Large intestine (tissue), 12 donors: Measurements from ENCODE around the gene CCDC102A. TPM values are rescaled to one million over a fixed set of nuclear protein-coding genes. Genes with fewer than 3 reads are reported as not detected.

Source experiments
- DNase-seq, 2 donors: peaks; one replicate each; pipeline versions ENCODE4 v3.0.0 to v3.0.0-alpha.2; 2013
- H3K27ac ChIP-seq: one replicate; pipeline ENCODE4 v1.5.1; 2013; ENCODE audit warnings: low read length
- H3K27me3 ChIP-seq: 2 replicates; pipeline ENCODE4 v1.6.1; 2013; ENCODE audit warnings: low read length; ENCODE audit not compliant: control insufficient read depth, insufficient read depth
- H3K36me3 ChIP-seq: 2 replicates; pipeline ENCODE4 v1.6.1; 2013; ENCODE audit warnings: low read length; ENCODE audit not compliant: control insufficient read depth, insufficient read depth
- H3K4me1 ChIP-seq: one replicate; pipeline ENCODE4 v1.6.1; 2013; ENCODE audit warnings: low read length; ENCODE audit not compliant: control insufficient read depth, insufficient read depth
- H3K4me3 ChIP-seq: one replicate; pipeline ENCODE4 v1.5.1; 2013; ENCODE audit warnings: low read length
- H3K9me3 ChIP-seq: one replicate; pipeline ENCODE4 v1.6.1; 2013; ENCODE audit warnings: mild to moderate bottlenecking, low read depth, low read length, moderate library complexity; ENCODE audit not compliant: control insufficient read depth
- WGBS: methylation state at CpG from one replicate; pipeline ENCODE4 v1.1.5; 2013; ENCODE audit warnings: low lambda C conversion rate; ENCODE audit not compliant: insufficient coverage; 5-methylcytosine and 5-hydroxymethylcytosine counted together
- long read RNA-seq, 11 donors: transcript quantifications; one replicate each; lab custom pipeline, GENCODE V29; 2026
- polyA plus RNA-seq: library from polyadenylated mRNA; unstranded; fragments of 120-200 nt; gene quantifications from one replicate; pipeline ENCODE4 v1.2.1, GENCODE V29; 2013

The CCDC102A gene
- 5.6 TPM for polyA plus RNA-seq
- long read RNA-seq, donor 1, partial matches to known transcripts: 0 of 2 reads
- long read RNA-seq, donor 1, other reads (novel, unspliced or antisense): 0 of 2 reads
- long read RNA-seq, donor 2, partial matches to known transcripts: 0 of 1 reads
- long read RNA-seq, donor 2, other reads (novel, unspliced or antisense): 0 of 1 reads
- long read RNA-seq, donor 3: 0 reads
- long read RNA-seq, donor 4: 0 reads
- long read RNA-seq, donor 5, partial matches to known transcripts: 0 of 3 reads
- long read RNA-seq, donor 5, other reads (novel, unspliced or antisense): 0 of 3 reads
- long read RNA-seq, donor 6, partial matches to known transcripts: 0 of 6 reads
- long read RNA-seq, donor 6, other reads (novel, unspliced or antisense): 0 of 6 reads
- long read RNA-seq, donor 7, partial matches to known transcripts: 0 of 1 reads
- long read RNA-seq, donor 7, other reads (novel, unspliced or antisense): 0 of 1 reads
- long read RNA-seq, donor 8, partial matches to known transcripts: 0 of 3 reads
- long read RNA-seq, donor 8, other reads (novel, unspliced or antisense): 0 of 3 reads
- long read RNA-seq, donor 9: 0 reads
- long read RNA-seq, donor 10, partial matches to known transcripts: 0 of 1 reads
- long read RNA-seq, donor 10, other reads (novel, unspliced or antisense): 0 of 1 reads
- long read RNA-seq, donor 11, partial matches to known transcripts: 0 of 3 reads
- long read RNA-seq, donor 11, other reads (novel, unspliced or antisense): 0 of 3 reads

DNA sequence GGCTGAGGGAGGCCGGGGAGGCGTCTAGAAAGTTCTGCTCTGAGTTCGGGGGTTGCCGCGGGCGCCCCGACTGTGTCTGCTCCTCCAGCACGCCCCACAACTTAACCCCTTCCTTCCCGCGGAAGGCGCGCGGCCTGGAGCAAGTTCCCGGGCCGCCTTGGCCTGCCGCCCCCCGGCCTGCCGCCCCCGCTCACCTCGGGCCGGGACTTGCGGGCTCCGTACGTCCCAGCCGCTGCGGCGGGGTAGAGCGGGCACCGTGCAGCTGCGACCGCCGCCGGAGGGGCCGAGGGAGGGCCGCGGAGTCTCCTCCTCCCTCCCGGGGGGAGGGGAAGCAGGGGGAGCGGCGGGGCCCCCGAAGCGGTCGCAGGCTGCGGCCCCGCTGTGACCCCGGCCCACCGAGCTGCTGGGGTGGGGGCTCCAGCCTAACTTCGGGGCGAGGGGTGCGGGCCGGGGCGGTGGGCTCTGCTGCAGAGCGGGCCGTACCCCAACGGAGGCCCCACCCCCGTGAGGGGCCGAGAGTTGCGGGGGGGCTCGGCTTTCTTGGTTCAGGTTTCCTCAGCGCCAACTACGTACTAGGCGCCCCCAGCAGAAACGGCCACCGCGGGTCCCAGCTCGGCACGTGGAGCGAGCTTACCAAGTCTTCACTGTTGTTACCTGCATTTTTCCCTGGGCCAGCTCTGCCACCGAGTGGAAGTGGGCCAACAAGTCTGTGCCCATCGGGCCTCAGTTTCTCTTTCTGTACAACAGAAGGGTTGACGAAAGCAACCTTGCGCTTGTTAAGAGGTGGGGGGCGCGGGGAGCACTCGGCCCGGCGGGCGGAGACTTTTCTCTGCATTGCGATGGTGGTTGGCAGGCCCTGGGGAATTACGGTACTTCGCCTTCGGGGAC is at the start of gene CCDC102A:
Gene CCDC102A (minus strand): TSS at position 266 of the 888 bp plus-strand sequence. CDS start 7,394 bp downstream, outside the sequence.
- Histone ChIP-seq H3K27ac (peak within 1 kb of the TSS; percentile 15), H3K4me3 (peak within 1 kb of the TSS; percentile 69), H3K27me3 (no peaks in the 10 kb centered on the region), H3K9me3 (no peaks in the 10 kb centered on the region), H3K4me1 (no peaks in the 10 kb centered on the region), H3K36me3 (peaks cover 2% of the 10 kb centered on the region)
- no CpG with 5 or more reads among the region's 81 CpGs for WGBS
- peak in 1 of 2 donors; percentile 70 for DNase-seq

DNA sequence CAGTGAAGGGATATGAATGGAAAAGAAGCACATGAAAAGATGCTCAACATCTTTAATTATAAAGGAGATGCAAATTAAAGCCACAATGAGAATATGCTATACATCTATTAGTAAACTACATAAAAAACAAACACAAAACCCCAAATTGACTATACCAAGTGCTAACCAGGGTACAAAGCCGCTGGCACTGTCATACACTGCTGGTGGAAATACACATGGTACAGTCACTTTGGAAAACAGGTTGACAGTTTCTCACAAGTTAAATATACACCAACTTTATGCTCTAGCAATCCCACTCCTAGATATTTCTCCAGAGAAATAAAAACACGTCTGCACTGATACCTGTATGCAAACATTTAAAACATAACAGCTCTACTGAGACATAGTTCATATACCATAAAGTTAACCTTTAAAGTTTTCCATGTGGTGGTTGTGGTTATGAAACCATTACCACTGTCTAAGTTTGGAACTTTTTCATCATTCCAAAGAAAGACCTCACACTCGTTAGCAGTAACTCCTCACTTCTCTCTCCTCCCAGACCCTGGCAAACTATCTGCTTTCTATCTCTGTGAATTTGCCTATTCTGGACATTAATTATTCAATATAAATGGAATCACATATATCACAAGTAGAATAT is 48.8 kb upstream of the CCDC102A start:
- no peak overlapping the region for H3K4me3 ChIP-seq
- H3K9me3 ChIP-seq: no peaks in the 10 kb centered on the region
- no peak for DNase-seq
- WGBS: 33% methylated on average over 1 of the region's 3 CpGs
- H3K27ac ChIP-seq: no peak overlapping the region
- H3K27me3 ChIP-seq: no peaks in the 10 kb centered on the region
- no peaks in the 10 kb centered on the region for H3K36me3 ChIP-seq
- H3K4me1 ChIP-seq: no peaks in the 10 kb centered on the region

DNA sequence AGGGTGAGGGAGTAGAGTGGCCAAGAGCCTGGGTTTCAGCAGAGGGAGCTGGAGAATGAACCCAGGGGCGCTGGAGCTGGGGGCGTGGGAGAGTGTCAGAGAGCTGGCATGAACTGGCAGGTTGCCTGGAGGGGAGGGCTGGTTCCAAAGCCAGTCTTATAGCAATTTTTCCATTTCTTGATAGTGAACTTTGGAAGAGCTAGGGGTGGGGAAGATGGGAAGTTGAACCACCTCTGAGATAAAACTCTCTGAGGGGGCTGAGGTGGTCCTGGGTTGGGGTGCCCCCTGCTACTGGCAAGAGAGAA is 42.9 kb upstream of the CCDC102A start:
- no peaks in the 10 kb centered on the region for H3K36me3 ChIP-seq
- DNase-seq: no peak
- H3K4me3 ChIP-seq: no peak overlapping the region
- H3K4me1 ChIP-seq: no peaks in the 10 kb centered on the region
- H3K27ac ChIP-seq: no peak overlapping the region
- H3K27me3 ChIP-seq: no peaks in the 10 kb centered on the region
- no peaks in the 10 kb centered on the region for H3K9me3 ChIP-seq
- WGBS: no CpG with 5 or more reads among the region's 2 CpGs

DNA sequence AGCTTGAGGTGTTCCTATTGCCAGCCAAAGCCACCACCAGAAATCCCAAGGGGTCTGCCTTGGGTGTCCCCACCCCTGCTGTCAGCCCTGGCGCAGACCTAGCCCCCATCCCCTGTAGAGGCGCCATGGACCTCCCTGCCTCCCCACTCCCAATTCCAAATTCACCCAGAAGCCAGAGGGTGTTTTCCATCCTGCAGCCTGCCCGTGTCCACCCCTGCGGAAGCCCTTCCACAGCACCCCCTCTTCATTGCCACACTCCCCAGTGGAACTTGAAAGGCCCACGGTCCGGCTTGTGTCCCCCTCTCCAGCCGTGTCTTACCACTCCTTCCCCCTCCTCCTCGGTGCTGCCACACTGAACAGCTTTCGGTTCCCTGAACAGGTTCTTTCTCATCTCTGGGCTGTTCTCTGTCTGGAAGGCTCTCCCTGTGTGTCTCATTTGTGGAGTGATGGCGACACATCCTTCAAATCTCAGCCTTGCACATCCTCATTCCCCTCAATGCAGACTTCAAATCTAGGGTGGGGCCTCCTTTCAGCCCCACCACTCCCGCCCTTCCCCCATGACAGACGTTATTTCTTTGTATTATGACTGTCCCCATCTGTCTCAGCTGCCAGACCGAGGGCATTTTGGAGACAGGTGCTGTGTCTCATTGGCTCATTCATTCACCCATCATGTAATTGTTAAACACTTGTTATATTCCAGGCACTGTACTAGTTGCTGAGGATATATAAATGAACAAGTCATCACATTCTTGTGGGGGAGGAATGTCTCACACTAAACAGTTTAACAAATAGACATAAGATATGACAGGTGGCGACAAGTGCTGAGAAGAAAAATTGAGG is 42.4 kb upstream of the CCDC102A start:
- Histone ChIP-seq H3K4me1 (no peaks in the 10 kb centered on the region), H3K9me3 (no peaks in the 10 kb centered on the region), H3K27ac (no peak overlapping the region), H3K4me3 (no peak overlapping the region), H3K36me3 (no peaks in the 10 kb centered on the region), H3K27me3 (no peaks in the 10 kb centered on the region)
- DNase-seq: no peak
- 83% methylated on average over 2 of the region's 14 CpGs for WGBS

DNA sequence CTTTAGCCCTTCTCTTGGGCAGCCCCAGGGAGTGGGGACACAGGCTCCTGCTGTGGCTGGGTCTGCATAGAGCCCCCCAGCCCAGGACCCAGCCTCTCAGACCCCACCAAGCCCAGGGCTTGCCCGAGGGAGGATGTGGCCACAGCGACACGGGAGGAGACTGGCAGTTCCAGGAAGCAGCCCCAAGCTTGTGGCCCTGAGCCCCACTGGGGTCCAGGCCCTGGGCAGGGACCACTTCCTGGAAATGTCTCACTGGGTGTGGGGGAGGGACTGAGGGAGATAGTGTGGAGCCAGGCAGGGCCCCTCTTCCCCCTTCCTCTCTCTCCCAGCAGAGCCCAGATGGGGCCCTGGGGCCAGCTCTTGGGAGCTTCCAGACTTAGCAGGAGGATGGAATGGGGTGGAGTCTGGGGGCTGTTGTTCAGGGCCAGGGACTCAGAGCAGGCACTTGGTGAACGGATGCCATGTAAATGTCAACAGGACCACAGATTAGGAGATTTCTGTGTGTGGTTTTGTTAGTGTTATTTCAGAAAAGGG is 41.4 kb upstream of the CCDC102A start:
- H3K9me3 ChIP-seq: no peaks in the 10 kb centered on the region
- DNase-seq: peak in 1 of 2 donors; percentile 15
- H3K4me1 ChIP-seq: no peaks in the 10 kb centered on the region
- H3K27me3 ChIP-seq: no peaks in the 10 kb centered on the region
- whole genome bisulfite sequencing: no CpG with 5 or more reads among the region's 4 CpGs
- H3K27ac ChIP-seq: no peak overlapping the region
- H3K4me3 ChIP-seq: no peak overlapping the region
- no peaks in the 10 kb centered on the region for H3K36me3 ChIP-seq

DNA sequence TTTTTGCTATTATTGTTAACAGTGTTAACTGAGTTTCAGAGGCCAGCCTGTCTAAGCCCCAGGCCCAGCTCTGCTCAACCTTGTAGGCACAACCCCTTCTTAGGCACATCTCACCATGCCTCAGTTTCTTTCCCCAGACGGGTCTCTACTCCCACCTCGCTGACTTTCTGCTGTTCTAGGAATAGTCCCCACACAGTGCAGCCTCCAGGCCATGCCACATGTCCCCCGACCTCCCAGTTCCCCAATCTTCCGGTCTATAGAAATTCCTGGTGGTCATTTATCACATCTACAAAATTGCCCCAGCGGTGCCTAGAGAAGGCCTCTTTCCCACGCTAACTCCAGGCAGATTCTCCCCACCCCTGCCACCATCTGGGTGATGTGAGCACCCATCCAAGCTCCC is 40.8 kb upstream of the CCDC102A start:
- WGBS: no CpG with 5 or more reads among the region's 6 CpGs
- H3K4me3 ChIP-seq: no peak overlapping the region
- H3K4me1 ChIP-seq: no peaks in the 10 kb centered on the region
- no peaks in the 10 kb centered on the region for H3K36me3 ChIP-seq
- no peak for DNase-seq
- H3K27ac ChIP-seq: no peak overlapping the region
- no peaks in the 10 kb centered on the region for H3K9me3 ChIP-seq
- H3K27me3 ChIP-seq: no peaks in the 10 kb centered on the region

DNA sequence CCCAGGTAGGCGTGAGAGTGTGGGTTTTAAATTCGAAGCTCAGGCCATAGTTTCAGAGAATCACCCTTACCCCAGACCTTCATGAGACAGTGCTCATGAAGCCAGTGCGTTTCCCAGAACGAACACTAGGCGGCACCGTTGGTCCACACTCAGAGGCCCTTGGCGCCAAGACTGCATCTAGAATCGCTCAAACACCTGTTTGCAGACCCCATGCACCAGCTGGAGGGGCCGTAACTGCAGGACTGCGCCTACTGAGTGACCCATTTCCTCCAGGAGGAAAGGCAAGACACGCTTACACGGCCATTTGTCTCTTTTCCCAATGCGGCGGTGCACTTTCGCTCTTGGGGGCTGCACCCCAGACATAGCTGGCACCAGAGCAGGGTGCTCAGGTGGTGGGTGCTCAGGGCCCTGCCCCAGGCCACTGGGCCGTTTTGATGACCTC is 40.1 kb upstream of the CCDC102A start:
- WGBS: no CpG with 5 or more reads among the region's 16 CpGs
- H3K4me3 ChIP-seq: no peak overlapping the region
- H3K36me3 ChIP-seq: no peaks in the 10 kb centered on the region
- H3K27me3 ChIP-seq: no peaks in the 10 kb centered on the region
- H3K27ac ChIP-seq: no peak overlapping the region
- peak; percentile 46 to 48 for DNase-seq
- H3K4me1 ChIP-seq: no peaks in the 10 kb centered on the region
- no peaks in the 10 kb centered on the region for H3K9me3 ChIP-seq

DNA sequence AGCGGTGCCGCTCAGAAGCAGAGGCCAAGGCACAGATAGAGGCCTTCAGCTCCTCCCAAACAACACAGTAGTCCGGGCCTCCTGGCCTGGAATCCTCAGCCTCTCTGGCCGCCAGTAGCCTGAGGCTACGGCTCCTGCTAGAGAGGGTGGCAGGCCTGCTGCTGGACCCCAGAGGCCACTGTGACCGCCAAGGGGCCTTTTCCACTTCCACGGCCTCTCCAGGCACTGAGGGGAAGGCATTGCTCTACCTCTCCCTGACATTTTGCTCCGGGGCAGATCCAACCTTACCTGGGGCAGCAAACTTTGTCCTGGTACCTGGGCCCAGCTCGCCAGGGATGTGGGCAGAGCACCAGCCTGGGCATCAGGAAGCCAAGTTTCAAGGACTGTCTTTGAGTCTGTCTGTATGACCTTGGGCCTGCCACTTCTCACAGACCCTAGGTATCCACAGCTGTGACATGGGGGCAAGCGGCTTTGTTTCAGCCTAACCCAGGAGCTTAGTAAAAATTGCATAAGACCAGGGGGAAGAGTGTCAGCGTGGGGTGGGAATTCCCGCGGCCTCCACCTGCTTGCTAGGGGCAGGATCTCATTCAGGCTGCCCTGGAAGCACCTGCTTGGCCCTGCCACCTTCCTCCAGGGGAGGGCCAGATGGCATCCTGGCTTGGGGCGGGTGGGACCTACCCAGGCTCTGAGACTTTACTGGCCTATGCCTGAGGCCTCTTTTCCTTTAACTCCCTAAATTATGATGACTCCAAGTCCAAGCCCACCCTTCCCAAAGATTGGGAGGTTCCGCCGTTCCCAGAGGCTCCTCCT is 39.3 kb upstream of the CCDC102A start:
- Histone ChIP-seq H3K27me3 (no peaks in the 10 kb centered on the region), H3K4me1 (no peaks in the 10 kb centered on the region), H3K4me3 (no peak overlapping the region), H3K9me3 (no peaks in the 10 kb centered on the region), H3K27ac (no peak overlapping the region), H3K36me3 (peaks cover 1% of the 10 kb centered on the region)
- no peak for DNase-seq
- no CpG with 5 or more reads among the region's 16 CpGs for WGBS
